Middle frontal gyrus (tissue), 1 donor: ENCODE results near the gene IGF2BP3.
"Not testable (repeated sequence)": the region's sequence is repeated elsewhere in the genome, so short reads cannot be mapped to it uniquely, and the experiment has no call there.

Experiments used
- DNase-seq: peaks from one replicate; pipeline ENCODE4 v3.0.0-alpha.2; 2015; ENCODE audit warnings: low spot score; ENCODE audit errors: extremely low spot score

Gene IGF2BP3

GRCh38 chr7:23343806-23344475, 126.3 kb downstream of the IGF2BP3 start:
- DNase-seq = no peak

- no peak for DNase-seq
Observed at GRCh38 chr7:23343102-23343501, 127.2 kb downstream of the IGF2BP3 start.

- no peak for DNase-seq
Observed at GRCh38 chr7:23341846-23342598, 128.3 kb downstream of the IGF2BP3 start.

- no peak for DNase-seq
Observed at GRCh38 chr7:23338863-23339262, 131.4 kb downstream of the IGF2BP3 start.

- no peak for DNase-seq
Observed at GRCh38 chr7:23338439-23338838, 131.9 kb downstream of the IGF2BP3 start.

GRCh38 chr7:23337374-23337773, 132.9 kb downstream of the IGF2BP3 start:
- no peak for DNase-seq

GRCh38 chr7:23336799-23337283, 133.4 kb downstream of the IGF2BP3 start:
- DNase-seq = no peak

GRCh38 chr7:23336086-23336485, 134.2 kb downstream of the IGF2BP3 start:
- no peak for DNase-seq

- DNase-seq = no peak
Observed at GRCh38 chr7:23335621-23336020, 134.7 kb downstream of the IGF2BP3 start.

- DNase-seq = no peak
Observed at GRCh38 chr7:23335136-23335535, 135.2 kb downstream of the IGF2BP3 start.

- DNase-seq = no peak
Observed at GRCh38 chr7:23334482-23335056, 135.7 kb downstream of the IGF2BP3 start.

- DNase-seq = no peak
Observed at GRCh38 chr7:23333671-23334246, 136.5 kb downstream of the IGF2BP3 start.

- no peak for DNase-seq
Observed at GRCh38 chr7:23332910-23333612, 137.2 kb downstream of the IGF2BP3 start.

GRCh38 chr7:23332193-23332592, 138.1 kb downstream of the IGF2BP3 start:
- no peak for DNase-seq

GRCh38 chr7:23331132-23331531, 139.2 kb downstream of the IGF2BP3 start:
- no peak for DNase-seq

GRCh38 chr7:23315366-23315765, 154.9 kb downstream of the IGF2BP3 start:
- no peak for DNase-seq

- not testable (repeated sequence) for DNase-seq
Observed at GRCh38 chr7:23312141-23312540, 158.2 kb downstream of the IGF2BP3 start.

GRCh38 chr7:23308754-23309153, 161.5 kb downstream of the IGF2BP3 start:
- no peak for DNase-seq

GRCh38 chr7:23306936-23307521, 163.3 kb downstream of the IGF2BP3 start:
- no peak for DNase-seq

- DNase-seq = no peak
Observed at GRCh38 chr7:23299770-23300300, 170.5 kb downstream of the IGF2BP3 start.
